Gastrocnemius medialis (tissue), 4 donors: ENCODE measurements around the gene KDM2B. TPM values are rescaled to one million over a fixed set of nuclear protein-coding genes. Genes with fewer than 3 reads are reported as not detected.

Experiments
- ATAC-seq, 2 donors: fragments of 150-250 bp; one replicate each; pipeline ENCODE4 v1.9.1; 2016
- DNase-seq, 2 donors: peaks; one replicate each; pipeline ENCODE4 v3.0.0-alpha.2; 2019
- H3K27ac ChIP-seq, 4 donors: fragments of 200-600 bp; sonication (generic); 1 replicate in 1 of 4; 2 replicates in 3 of 4; pipeline ENCODE4 v1.5.1; 2016 to 2018; ENCODE audit warnings: mild to moderate bottlenecking in 2 of 4, moderate library complexity in 1 of 4
- H3K27me3 ChIP-seq, 3 donors: fragments of 200-600 bp; sonication (generic) in 2 of 3; 1 replicate in 1 of 3; 2 replicates in 2 of 3; pipeline versions ENCODE4 v1.5.1 to v1.6.0; 2016 to 2019; ENCODE audit warnings: mild to moderate bottlenecking in 1 of 3, moderate library complexity in 1 of 3
- H3K36me3 ChIP-seq, 2 donors: fragments of 200-600 bp; sonication (generic) in 1 of 2; one replicate each; pipeline ENCODE4 v1.5.1; 2017 to 2018
- H3K4me1 ChIP-seq, 2 donors: fragments of 200-600 bp; sonication (generic) in 1 of 2; one replicate each; pipeline ENCODE4 v1.5.1; 2016 to 2017; ENCODE audit warnings: mild to moderate bottlenecking in 2 of 2
- H3K4me3 ChIP-seq, 4 donors: fragments of 200-600 bp; sonication (generic) in 3 of 4; 1 replicate in 1 of 4; 2 replicates in 3 of 4; pipeline ENCODE4 v1.5.1; 2016 to 2019; ENCODE audit warnings: mild to moderate bottlenecking in 2 of 4
- H3K9me3 ChIP-seq, 3 donors: fragments of 200-600 bp; sonication (generic) in 2 of 3; 1 replicate in 1 of 3; 2 replicates in 2 of 3; pipeline ENCODE4 v1.5.1; 2016 to 2019
- POLR2A ChIP-seq, 2 donors: fragments of 450-650 bp; IDR thresholded peaks; one replicate each; pipeline ENCODE4 v1.6.1; 2017; ENCODE audit warnings: antibody characterized with exemption in 2 of 2, mild to moderate bottlenecking in 2 of 2, moderate library complexity in 2 of 2
- in situ Hi-C, 4 donors: fragments of 200-750 bp; cut with MboI; loops; one replicate each; pipeline versions ENCODE4 v1.15.0 to v1.8.0; 2017; ENCODE audit warnings: low sequenced_read_pairs in 4 of 4
- intact Hi-C: fragments of 100-400 bp; cut with DNase I; formaldehyde crosslinking; loops from one replicate; pipeline ENCODE4 v1.15.1; 2023; ENCODE audit warnings: low total_unique reads
- total RNA-seq, 4 donors: library from RNA; depleted of rRNA; stranded (reverse); fragments of >200 nt; gene quantifications; one replicate each; pipeline versions ENCODE4 v1.1.0 to v1.2.3, GENCODE V29; 2016
- TF ChIP-seq, protein P1 (sequence below), 5 experiments: fragments of 450-650 bp in 3 of 5; fragments of 200-600 bp in 2 of 5; sonication (generic) in 2 of 5; IDR thresholded peaks in 4 of 5; conservative IDR thresholded peaks in 1 of 5; 1 replicate in 4 of 5; 2 replicates in 1 of 5; pipeline ENCODE4 v1.5.1; 2016 to 2019; ENCODE audit warnings: antibody characterized with exemption in 5 of 5, mild to moderate bottlenecking in 3 of 5, moderate library complexity in 3 of 5

Gene KDM2B
- total RNA-seq, 4 donors from 2014 or later: 4.8 to 9.4 (median 8.3) TPM

- Histone ChIP-seq H3K27ac (no peak overlapping the region), H3K9me3 (no peaks in the 10 kb centered on the region), H3K36me3 (peaks cover 0 to 14% of the 10 kb centered on the region in 2 donors), H3K27me3 (no peaks in the 10 kb centered on the region), H3K4me1 (no peaks in the 10 kb centered on the region), H3K4me3 (no peak overlapping the region)
- in situ Hi-C loops: no loop called here
- intact Hi-C loops: no loop called here
- DNase-seq (no peak), ATAC-seq (no peak)
- TF ChIP-seq, protein P1, sequence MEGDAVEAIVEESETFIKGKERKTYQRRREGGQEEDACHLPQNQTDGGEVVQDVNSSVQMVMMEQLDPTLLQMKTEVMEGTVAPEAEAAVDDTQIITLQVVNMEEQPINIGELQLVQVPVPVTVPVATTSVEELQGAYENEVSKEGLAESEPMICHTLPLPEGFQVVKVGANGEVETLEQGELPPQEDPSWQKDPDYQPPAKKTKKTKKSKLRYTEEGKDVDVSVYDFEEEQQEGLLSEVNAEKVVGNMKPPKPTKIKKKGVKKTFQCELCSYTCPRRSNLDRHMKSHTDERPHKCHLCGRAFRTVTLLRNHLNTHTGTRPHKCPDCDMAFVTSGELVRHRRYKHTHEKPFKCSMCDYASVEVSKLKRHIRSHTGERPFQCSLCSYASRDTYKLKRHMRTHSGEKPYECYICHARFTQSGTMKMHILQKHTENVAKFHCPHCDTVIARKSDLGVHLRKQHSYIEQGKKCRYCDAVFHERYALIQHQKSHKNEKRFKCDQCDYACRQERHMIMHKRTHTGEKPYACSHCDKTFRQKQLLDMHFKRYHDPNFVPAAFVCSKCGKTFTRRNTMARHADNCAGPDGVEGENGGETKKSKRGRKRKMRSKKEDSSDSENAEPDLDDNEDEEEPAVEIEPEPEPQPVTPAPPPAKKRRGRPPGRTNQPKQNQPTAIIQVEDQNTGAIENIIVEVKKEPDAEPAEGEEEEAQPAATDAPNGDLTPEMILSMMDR (IDR thresholded peaks at IDR 0.05 in 4 of 5, conservative IDR thresholded peaks at IDR 0.05 in 1 of 5): no peak
- no peak for TF ChIP-seq POLR2A (IDR thresholded peaks at IDR 0.05)
These were observed 68.9 kb downstream of the KDM2B start for GRCh38 chr12:121511916-121512315.

- H3K36me3 ChIP-seq: peaks cover 0 to 14% of the 10 kb centered on the region in 2 donors
- in situ Hi-C loops: no loop called here
- intact Hi-C loops: no loop called here
These were observed 71.5 kb downstream of the KDM2B start for GRCh38 chr12:121509339-121509738.

GRCh38 chr12:121508533-121508932, 72.3 kb downstream of the KDM2B start:
- DNase-seq (no peak), ATAC-seq (no peak)
- intact Hi-C loops: no loop called here
- TF ChIP-seq, protein P1 (IDR thresholded peaks at IDR 0.05 in 4 of 5, conservative IDR thresholded peaks at IDR 0.05 in 1 of 5): no peak
- no peak for TF ChIP-seq POLR2A (IDR thresholded peaks at IDR 0.05)
- peaks cover 0 to 14% of the 10 kb centered on the region in 2 donors for H3K36me3 ChIP-seq
- no peaks in the 10 kb centered on the region for H3K4me1 ChIP-seq
- in situ Hi-C loops: no loop called here
- no peaks in the 10 kb centered on the region for H3K9me3 ChIP-seq
- no peak overlapping the region for H3K27ac ChIP-seq
- no peak overlapping the region for H3K4me3 ChIP-seq
- H3K27me3 ChIP-seq: no peaks in the 10 kb centered on the region

More at GRCh38 chr12:121509339-121509738, 71.5 kb downstream of the KDM2B start:
- DNase-seq (no peak), ATAC-seq (no peak)
- no peak overlapping the region for H3K4me3 ChIP-seq
- no peaks in the 10 kb centered on the region for H3K9me3 ChIP-seq
- no peaks in the 10 kb centered on the region for H3K4me1 ChIP-seq
- no peak overlapping the region for H3K27ac ChIP-seq
- H3K27me3 ChIP-seq: no peaks in the 10 kb centered on the region
- TF ChIP-seq, protein P1 (IDR thresholded peaks at IDR 0.05 in 4 of 5, conservative IDR thresholded peaks at IDR 0.05 in 1 of 5): no peak
- no peak for TF ChIP-seq POLR2A (IDR thresholded peaks at IDR 0.05)

GRCh38 chr12:121507984-121508383, 72.8 kb downstream of the KDM2B start:
- no peak overlapping the region for H3K27ac ChIP-seq
- in situ Hi-C loops: no loop called here

More at GRCh38 chr12:121507984-121508383, 72.8 kb downstream of the KDM2B start:
- no peak for DNase-seq
- intact Hi-C loops: no loop called here
- TF ChIP-seq, protein P1 (IDR thresholded peaks at IDR 0.05 in 4 of 5, conservative IDR thresholded peaks at IDR 0.05 in 1 of 5): no peak
- no peak for TF ChIP-seq POLR2A (IDR thresholded peaks at IDR 0.05)
- Histone ChIP-seq H3K4me1 (no peaks in the 10 kb centered on the region), H3K36me3 (peaks cover 0 to 14% of the 10 kb centered on the region in 2 donors), H3K4me3 (no peak overlapping the region), H3K27me3 (no peaks in the 10 kb centered on the region), H3K9me3 (no peaks in the 10 kb centered on the region)
- no peak for ATAC-seq
